Measurements from ENCODE around the gene MTURN.
"Not testable (repeated sequence)": the region's sequence is repeated elsewhere in the genome, so short reads cannot be mapped to it uniquely, and the experiment has no call there.

MTURN gene

DNA sequence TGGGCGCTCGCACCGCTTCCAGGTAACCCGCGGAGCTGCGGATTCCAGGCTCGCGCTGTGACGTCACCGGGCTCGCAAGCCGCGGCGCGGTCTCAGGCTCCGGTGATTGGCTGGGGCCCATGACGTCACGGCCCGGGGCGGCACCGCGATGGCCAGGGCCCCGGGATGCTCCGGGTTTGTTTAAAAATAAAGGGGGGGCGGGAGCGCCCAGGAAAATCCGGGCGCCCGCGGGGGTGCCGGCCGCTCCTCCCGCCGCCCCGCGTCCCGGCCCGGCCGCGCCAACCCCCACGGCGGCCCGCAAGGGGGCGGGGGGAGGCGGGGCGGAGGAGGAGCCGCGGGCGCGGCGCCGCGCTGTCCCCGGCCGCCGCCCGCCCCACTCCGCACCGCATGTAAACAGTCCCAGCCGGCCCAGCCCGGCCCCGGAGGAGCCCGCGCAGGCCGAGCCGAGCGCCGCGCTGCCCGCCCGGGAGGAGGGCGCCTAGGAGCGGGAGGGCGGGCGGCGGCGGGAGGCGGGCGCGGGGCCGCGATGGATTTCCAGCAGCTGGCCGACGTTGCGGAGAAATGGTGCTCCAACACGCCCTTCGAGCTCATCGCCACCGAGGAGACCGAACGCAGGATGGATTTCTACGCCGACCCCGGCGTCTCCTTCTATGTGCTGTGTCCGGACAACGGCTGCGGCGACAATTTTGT, at the start of gene MTURN:
Gene MTURN, plus strand, starts transcription at position 376 of the 690 bp plus-strand sequence. Its CDS starts 151 bp downstream, at position 527.
- peak; percentile 94 for DNase-seq

- no peak for DNase-seq
These were observed 48.3 kb upstream of the MTURN start for GRCh38 chr7:30086529-30086928.

- DNase-seq = no peak
These were observed 47.4 kb upstream of the MTURN start for GRCh38 chr7:30087371-30087770.

- DNase-seq = no peak
These were observed 46.4 kb upstream of the MTURN start for GRCh38 chr7:30088362-30088761.

DNA sequence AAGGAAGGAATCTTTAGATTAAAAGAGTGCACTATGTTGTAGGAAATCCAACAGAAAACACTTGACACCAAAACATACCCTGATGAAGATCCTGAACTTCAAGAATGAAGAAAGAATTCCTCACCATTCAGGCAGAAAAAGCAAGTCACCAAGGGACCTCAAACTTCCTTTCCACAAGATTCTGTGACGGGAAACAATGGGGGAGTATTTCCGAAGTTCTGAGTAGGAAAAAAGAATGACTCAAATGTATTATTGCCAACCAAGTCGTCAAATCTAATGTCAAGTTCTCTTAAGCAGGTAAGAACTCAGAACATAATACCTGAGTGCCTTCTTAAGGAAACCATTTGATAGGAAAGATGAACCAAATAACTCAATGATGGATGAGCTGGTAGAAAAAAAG, 44.7 kb upstream of the MTURN start:
- DNase-seq = no peak

GRCh38 chr7:30091491-30091912, 43.3 kb upstream of the MTURN start:
- no peak for DNase-seq

DNA sequence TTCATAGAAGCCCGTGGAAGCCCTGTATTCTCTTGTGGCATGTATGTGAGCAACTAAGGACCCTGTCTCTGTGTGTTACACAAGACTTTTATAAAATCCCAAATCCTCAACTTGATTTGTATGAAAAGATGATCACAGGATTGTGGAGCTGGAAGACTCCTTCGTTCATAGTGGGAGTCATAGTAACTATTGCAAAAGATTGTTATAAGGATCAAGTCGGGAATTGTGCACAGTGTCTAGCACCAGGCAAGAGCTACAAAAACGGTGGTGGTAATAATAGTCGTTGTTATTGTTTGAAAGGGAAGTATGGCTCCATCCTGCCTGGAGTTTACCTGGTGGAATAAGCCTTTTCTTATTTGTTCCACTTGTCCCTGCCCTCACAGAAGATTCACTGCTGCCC, 42.8 kb upstream of the MTURN start:
- no peak for DNase-seq

- DNase-seq = no peak
These were observed 41.3 kb upstream of the MTURN start for GRCh38 chr7:30093420-30093952.

- not testable (repeated sequence) for DNase-seq
These were observed 36.2 kb upstream of the MTURN start for GRCh38 chr7:30098599-30098998.

- no peak for DNase-seq
These were observed 32.5 kb upstream of the MTURN start for GRCh38 chr7:30102281-30102680.

GRCh38 chr7:30104157-30104556, 30.6 kb upstream of the MTURN start:
- no peak for DNase-seq

- DNase-seq = no peak
These were observed 22.6 kb upstream of the MTURN start for GRCh38 chr7:30112103-30112713.

DNA sequence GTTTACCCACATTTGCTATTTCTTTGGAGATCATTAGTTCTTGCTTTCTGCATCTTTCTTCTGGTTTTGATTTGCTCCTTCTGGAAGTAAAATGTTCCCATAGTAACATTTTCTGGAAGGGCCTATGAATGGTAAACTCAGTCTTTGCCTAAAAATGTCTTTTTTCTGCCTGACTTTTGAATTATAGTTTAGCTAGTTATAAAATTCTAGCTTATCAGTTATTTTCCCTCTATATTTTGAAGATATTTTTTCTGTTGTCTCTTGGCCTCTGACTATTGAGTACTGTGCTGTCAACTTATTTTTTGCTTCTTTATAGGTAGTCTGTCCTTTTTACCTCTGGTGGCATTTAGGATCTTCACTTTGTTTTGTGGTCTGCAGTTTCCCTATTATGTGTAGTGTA, 21.6 kb upstream of the MTURN start:
- no peak for DNase-seq

DNA sequence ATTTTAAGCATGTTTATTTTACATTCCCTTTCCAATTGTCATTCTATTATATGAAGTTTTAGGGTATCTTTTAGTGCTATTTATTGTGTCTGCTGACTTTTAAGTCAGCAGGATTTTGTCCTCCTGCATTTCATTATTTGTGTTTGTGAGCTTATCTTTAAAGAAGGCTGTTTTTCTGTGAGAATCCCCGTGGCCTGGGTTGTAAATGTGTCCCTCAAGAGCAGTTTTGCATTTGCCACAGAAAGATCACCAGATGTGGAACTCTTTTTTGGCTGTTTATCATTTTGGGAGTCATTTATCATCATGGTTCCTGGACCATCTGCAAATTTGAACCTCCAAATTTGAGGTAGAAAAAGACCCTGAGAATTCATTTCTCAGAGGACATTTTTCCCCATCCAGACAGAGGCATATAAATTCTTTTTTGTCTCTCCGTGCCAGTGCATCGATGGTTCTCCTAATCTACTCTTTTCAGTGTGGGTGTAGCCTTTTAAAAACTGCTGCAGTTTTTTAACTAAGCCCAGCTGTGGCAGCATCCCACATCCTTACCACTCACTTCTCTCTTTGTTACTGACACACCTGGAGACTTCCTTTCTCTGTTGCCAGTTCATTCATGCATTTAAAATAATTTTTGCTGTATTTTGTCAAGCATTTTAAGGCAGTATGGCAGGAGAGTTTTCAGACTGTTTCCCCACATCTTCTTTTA, 20.1 kb upstream of the MTURN start:
- no peak for DNase-seq

- DNase-seq = no peak
These were observed 19.0 kb upstream of the MTURN start for GRCh38 chr7:30115709-30116297.

DNA sequence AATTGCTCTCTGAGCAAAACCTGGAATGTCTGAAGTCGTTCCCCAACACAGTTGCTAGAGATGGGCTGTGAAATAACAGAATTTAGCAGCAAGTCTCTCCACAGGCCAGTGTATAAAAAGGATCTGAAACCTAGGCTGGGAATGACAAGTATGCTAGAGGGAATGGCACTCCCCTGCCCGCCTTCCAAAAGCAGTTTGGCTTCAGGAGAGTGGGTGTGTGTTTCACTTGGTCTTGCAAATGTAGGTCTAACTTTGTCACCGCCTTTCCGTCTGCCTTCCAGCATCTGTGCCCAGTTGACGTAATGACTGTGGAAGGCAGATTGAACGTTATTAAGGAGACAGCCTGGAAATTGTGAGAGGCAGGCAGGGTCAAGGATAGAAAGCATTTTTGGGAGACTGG, 18.0 kb upstream of the MTURN start:
- DNase-seq = no peak

- no peak for DNase-seq
These were observed 16.9 kb upstream of the MTURN start for GRCh38 chr7:30117896-30118295.

DNA sequence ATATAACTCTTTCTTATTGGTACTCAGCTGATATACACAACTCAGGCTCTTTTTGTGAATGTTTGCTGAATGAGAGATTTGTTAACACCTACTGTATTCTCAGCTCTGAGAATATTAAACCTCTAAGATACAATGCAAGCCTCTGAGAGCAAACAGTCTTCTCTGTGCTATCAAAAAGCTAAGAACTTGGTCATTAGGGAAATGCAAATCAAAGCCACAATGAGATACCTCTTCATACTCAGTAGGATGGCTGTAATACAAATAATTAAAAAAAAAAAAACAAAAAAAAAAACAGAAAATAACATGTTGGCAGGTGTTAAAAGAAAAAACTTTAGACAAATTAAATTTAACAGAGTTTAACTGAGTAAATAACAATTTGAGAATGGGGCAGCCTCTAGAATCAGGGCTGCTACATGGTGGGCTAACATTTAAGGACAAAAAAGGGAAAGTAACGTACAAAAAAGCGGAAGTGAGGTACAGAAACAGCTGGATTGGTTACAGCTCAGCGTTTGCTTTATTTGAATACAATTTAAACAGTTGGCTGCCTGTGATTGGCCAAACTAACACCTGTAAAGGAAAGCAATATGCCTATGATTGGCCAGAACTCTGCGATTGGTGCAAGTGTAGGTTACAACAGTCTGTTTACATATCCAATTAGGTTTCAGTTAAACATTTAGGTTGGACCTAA, 14.8 kb upstream of the MTURN start:
- DNase-seq = no peak

DNA sequence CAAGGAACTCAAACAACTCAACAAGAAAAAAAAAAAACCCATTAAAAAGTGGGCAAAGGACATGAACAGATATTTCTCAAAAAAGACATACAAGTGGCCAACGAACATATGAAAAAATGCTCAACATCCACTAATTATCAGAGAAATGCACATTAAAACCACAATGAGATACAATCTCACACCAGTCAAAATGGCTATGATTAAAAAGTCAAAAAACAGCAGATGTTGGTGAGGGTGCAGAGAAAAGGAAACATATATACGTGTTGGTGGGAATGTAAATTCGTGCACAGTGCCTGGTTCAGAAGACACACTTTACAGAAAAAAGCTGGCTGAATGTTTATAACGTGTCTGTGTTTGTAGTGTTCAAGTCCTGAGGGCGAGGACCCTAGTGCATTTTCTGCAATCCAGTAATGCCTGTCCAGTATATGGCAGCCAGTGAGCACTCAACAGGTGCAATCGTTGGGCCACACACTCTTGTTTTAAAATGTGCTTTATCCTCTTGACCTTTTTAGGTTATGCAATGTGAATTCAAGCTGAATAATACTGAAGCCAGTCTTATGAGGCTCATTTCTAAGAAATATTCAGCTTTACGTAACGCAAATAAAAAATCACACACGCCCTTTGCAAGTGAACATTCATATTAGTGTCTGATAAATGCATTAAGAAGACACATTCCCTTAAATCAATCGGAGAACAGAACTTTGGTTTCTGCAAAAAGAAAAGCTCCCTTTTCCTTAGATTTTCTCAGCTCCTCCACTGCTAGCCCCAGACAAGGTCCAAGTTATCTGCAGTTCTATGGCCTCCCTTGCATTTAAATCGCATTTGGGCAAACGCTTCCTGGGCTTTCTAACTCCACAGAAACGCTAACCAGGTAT, 813 bp upstream of the MTURN start:
- no peak for DNase-seq

DNA sequence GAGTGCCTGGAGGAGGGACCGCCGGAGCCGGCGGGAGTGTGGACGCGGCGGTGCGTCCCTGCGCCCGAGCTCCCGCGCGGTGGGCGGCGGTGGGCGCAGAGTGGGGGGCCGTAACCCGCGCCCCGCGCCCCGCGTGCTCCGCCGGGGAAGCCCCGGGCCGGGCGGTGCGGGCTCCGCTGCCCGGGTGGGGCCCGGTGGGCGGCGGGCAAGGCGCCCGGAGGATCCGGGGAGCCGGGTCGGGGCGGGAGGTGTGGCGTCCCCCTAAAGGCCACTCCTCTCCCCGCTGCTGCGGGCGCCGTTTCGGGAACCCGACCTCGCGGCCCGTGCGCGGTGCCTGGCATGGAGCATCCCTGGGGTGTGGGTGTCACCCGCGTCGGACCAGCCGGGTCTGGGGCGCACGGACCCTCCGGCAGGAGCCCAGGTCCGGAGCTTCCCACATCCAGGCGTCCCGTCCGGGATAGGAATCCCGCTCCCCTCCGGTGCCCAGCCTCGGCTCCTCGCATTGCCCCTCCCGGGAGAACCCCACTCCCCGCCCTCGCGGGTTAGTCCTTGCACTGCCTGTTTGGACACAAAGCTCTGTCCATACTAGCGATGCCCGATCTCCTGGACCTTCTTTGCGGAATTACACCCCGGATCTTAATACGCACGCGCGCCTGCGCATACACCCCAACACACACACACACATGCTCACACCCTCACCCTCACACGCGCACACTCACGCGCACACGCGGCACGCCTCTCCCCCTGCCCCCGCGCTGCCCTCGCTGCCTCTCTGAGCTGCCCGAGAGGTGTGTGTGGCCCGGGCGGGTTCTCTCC, 723 bp downstream of the MTURN start:
- DNase-seq = peak; percentile 83
